ENCODE data around the gene STAT4.

DNA sequence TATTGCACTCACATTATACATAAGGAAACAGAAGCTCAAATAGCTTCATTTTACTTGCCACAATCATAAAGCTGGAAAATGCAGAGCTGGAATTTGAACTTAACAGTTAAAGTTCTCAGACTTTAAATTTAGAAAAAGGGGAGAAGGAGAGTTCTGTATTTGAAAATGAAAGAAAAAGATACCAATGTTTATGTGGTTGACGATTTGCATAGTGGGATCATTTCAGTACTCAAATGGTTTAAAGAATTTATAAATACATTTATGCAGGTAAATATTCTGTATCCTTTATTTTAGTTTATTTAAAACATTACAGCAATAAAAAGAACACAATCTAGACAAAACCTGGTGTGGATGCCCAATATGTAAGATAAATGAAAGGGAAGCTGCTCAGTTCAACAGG, 25.5 kb upstream of the STAT4 start:
- no peak for TF ChIP-seq CTCF (conservative IDR thresholded peaks at IDR 0.05 in 1 of 2, IDR thresholded peaks at IDR 0.05 in 1 of 2; ENCODE audit: extremely low read depth in 1 of 2, insufficient read depth in 1 of 2, low read depth in 1 of 2, low read length in 2 of 2)
- no peak for TF ChIP-seq EZH2 (IDR thresholded peaks at IDR 0.05; ENCODE audit: borderline replicate concordance, low read length)

All from mammary epithelial cell (primary cell).